Neural cell (in vitro differentiated cells): ENCODE results near the gene EN2. TPM values are rescaled to one million over a fixed set of nuclear protein-coding genes. Genes with fewer than 3 reads are reported as not detected.

Experiments
- H2AFZ ChIP-seq: fragments of 200-600, 300-800 bp; sonication (generic), shearing (Covaris generic); 2 replicates; pipeline ENCODE4 v1.6.0; 2014; ENCODE audit warnings: low read depth, mild to moderate bottlenecking, antibody characterized with exemption, low read length, moderate library complexity
- H3F3A ChIP-seq: fragments of 200-600 bp; shearing (Covaris generic); 2 replicates; pipeline ENCODE4 v1.6.1; 2016; ENCODE audit warnings: mild to moderate bottlenecking, moderate library complexity, mixed read lengths, antibody characterized with exemption, low read length; ENCODE audit not compliant: insufficient read depth, poor library complexity, severe bottlenecking
- H3K27ac ChIP-seq: fragments of 200-600, 300-800 bp; sonication (generic), shearing (Covaris generic); 2 replicates; pipeline ENCODE4 v1.5.1; 2014; ENCODE audit warnings: mild to moderate bottlenecking, low read length, moderate library complexity
- H3K27me3 ChIP-seq: fragments of 300-800, 200-600 bp; sonication (generic), shearing (Covaris generic); 2 replicates; pipeline ENCODE4 v1.6.0; 2014; ENCODE audit warnings: mild to moderate bottlenecking, low read depth, low read length, moderate library complexity; ENCODE audit not compliant: insufficient read depth
- H3K36me3 ChIP-seq: fragments of 300-800, 200-600 bp; sonication (generic), shearing (Covaris generic); 2 replicates; pipeline ENCODE4 v1.5.1; 2014; ENCODE audit warnings: mild to moderate bottlenecking, antibody characterized with exemption, low read length, moderate library complexity; ENCODE audit not compliant: insufficient read depth
- H3K4me2 ChIP-seq: fragments of 300-800, 200-600 bp; sonication (generic), shearing (Covaris generic); 2 replicates; pipeline ENCODE4 v1.6.0; 2014; ENCODE audit warnings: mild to moderate bottlenecking, low read length
- H3K4me3 ChIP-seq: fragments of 300-800, 200-600 bp; sonication (generic), shearing (Covaris generic); 2 replicates; pipeline ENCODE4 v1.5.1; 2014; ENCODE audit warnings: mild to moderate bottlenecking, low read length, moderate library complexity
- H3K79me2 ChIP-seq: fragments of 200-600 bp; shearing (Covaris generic); replicated peaks from 2 replicates; pipeline ENCODE4 v1.6.0; 2014; ENCODE audit warnings: mild to moderate bottlenecking, low read length, moderate library complexity; ENCODE audit not compliant: insufficient read depth
- H3K9ac ChIP-seq: fragments of 300-800, 200-600 bp; sonication (generic), shearing (Covaris generic); 2 replicates; pipeline ENCODE4 v1.6.1; 2016; ENCODE audit warnings: mild to moderate bottlenecking, low read length, mixed read lengths
- H3K9me2 ChIP-seq: fragments of 200-600 bp; shearing (Covaris generic); 2 replicates; pipeline ENCODE4 v1.6.1; 2016; ENCODE audit warnings: mild to moderate bottlenecking, low read length, mixed read lengths; ENCODE audit not compliant: insufficient read depth
- H3K9me3 ChIP-seq: fragments of 200-600, 300-800 bp; sonication (generic), shearing (Covaris generic); 2 replicates; pipeline ENCODE4 v1.6.1; 2016; ENCODE audit warnings: mild to moderate bottlenecking, mixed run types, low read length, moderate library complexity, mixed read lengths
- H4K20me1 ChIP-seq: fragments of 200-600 bp; shearing (Covaris generic); 2 replicates; pipeline ENCODE4 v1.6.1; 2016; ENCODE audit warnings: mild to moderate bottlenecking, mixed run types; ENCODE audit not compliant: insufficient read depth
- EP300 ChIP-seq: fragments of 450-650 bp; conservative IDR thresholded peaks from 2 replicates; pipeline ENCODE4 v1.6.1; 2014; ENCODE audit warnings: antibody characterized with exemption, mild to moderate bottlenecking, moderate library complexity; ENCODE audit not compliant: poor library complexity, severe bottlenecking
- EZH2 ChIP-seq: fragments of 200-600, 300-800 bp; shearing (Covaris generic), sonication (generic); IDR thresholded peaks from 2 replicates; pipeline ENCODE4 v1.6.1; 2014; ENCODE audit warnings: antibody characterized with exemption, low read length, borderline replicate concordance, mild to moderate bottlenecking; ENCODE audit not compliant: insufficient read depth, poor library complexity, severe bottlenecking
- MXI1 ChIP-seq: fragments of 450-650 bp; conservative IDR thresholded peaks from 2 replicates; pipeline ENCODE4 v1.6.1; 2014; ENCODE audit warnings: antibody characterized with exemption, mild to moderate bottlenecking; ENCODE audit not compliant: poor library complexity, severe bottlenecking
- POLR2AphosphoS5 ChIP-seq: IDR thresholded peaks from 2 replicates; pipeline ENCODE4 v1.6.1; 2012
- RAD21 ChIP-seq: fragments of 450-650 bp; conservative IDR thresholded peaks from 2 replicates; pipeline ENCODE4 v1.6.1; 2014; ENCODE audit warnings: antibody characterized with exemption, mild to moderate bottlenecking, moderate library complexity
- SMC3 ChIP-seq: fragments of 450-650 bp; conservative IDR thresholded peaks from 2 replicates; pipeline ENCODE4 v1.6.1; 2014; ENCODE audit warnings: antibody characterized with exemption, mild to moderate bottlenecking, moderate library complexity; ENCODE audit not compliant: poor library complexity
- TAF1 ChIP-seq: IDR thresholded peaks from 2 replicates; pipeline ENCODE4 v1.6.1; 2012; ENCODE audit warnings: low read depth
- polyA plus RNA-seq: library from polyadenylated mRNA; depleted of rRNA; stranded (reverse); fragments of >200 nt; gene quantifications from 2 replicates; pipeline ENCODE4 v1.2.3, GENCODE V29; 2014
- TF ChIP-seq, protein P1 (sequence below): fragments of 450-650 bp; IDR thresholded peaks from 2 replicates; pipeline ENCODE4 v1.5.1; 2014; ENCODE audit warnings: antibody characterized with exemption, mild to moderate bottlenecking, moderate library complexity; ENCODE audit not compliant: poor library complexity, severe bottlenecking
- TF ChIP-seq, protein P2 (sequence below): IDR thresholded peaks from 2 replicates; pipeline ENCODE4 v1.6.1; 2012; ENCODE audit warnings: borderline replicate concordance

EN2 gene
- polyA plus RNA-seq, 1 donor from 2014 or later: not detected

DNA sequence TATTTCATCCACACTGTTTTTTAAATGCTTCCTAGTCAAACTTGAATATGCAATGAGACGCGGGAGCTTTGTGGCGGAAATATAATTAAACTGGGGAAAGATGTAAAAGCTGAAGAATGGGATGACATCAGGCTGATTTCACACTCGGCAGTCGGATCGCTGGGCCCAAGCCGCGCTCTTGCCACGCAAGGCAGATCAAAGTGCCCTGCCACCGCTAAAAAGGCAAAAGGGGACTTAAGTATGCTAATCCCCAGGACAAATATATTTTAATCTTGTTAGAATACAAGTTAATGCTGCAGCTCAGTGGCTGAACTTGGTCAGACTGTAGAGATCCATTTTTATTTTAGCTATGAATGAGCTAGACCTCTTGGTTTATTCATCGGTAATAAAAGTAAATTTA lies 13.8 kb downstream of the EN2 start:
- Histone ChIP-seq H3K9ac (no peak overlapping the region), H3K4me2 (no peak overlapping the region), H3K27ac (no peak overlapping the region)

DNA sequence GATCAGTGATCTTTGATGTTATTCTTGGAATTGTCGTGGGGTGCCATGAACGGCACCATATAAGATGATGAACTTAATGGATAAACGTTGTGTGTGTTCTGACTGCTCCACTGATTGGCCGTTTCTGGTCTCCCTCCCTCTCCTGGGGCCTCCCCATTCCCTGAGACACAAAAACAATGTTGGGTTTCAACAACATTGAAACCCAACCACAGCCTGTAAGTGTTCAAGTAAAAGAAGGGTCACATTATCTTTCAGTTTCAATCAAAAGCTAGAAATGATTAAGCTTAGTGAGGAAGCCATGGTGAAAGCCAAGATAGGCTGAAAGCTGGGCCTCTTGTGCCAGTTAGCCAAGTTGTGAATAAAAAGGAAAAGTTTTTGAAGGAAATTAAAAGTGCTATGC lies 19.5 kb downstream of the EN2 start:
- Histone ChIP-seq H3K9me3 (peaks cover 8% of the 10 kb centered on the region), H3K9ac (no peak overlapping the region), H2AFZ (no peak overlapping the region), H3K4me3 (no peak overlapping the region), H3K79me2 (no peaks in the 10 kb centered on the region), H4K20me1 (no peaks in the 10 kb centered on the region), H3K4me2 (no peak overlapping the region), H3K9me2 (no peaks in the 10 kb centered on the region), H3K27me3 (peaks cover 57% of the 10 kb centered on the region), H3K27ac (no peak overlapping the region), H3K36me3 (no peaks in the 10 kb centered on the region), H3F3A (no peaks in the 10 kb centered on the region)
- TF ChIP-seq EZH2 (no peak), MXI1 (no peak)
- TF ChIP-seq, protein P1, sequence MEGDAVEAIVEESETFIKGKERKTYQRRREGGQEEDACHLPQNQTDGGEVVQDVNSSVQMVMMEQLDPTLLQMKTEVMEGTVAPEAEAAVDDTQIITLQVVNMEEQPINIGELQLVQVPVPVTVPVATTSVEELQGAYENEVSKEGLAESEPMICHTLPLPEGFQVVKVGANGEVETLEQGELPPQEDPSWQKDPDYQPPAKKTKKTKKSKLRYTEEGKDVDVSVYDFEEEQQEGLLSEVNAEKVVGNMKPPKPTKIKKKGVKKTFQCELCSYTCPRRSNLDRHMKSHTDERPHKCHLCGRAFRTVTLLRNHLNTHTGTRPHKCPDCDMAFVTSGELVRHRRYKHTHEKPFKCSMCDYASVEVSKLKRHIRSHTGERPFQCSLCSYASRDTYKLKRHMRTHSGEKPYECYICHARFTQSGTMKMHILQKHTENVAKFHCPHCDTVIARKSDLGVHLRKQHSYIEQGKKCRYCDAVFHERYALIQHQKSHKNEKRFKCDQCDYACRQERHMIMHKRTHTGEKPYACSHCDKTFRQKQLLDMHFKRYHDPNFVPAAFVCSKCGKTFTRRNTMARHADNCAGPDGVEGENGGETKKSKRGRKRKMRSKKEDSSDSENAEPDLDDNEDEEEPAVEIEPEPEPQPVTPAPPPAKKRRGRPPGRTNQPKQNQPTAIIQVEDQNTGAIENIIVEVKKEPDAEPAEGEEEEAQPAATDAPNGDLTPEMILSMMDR: no peak

More for the DNA sequence above, 13.8 kb downstream of the EN2 start:
- Histone ChIP-seq H3K27me3 (peaks cover 100% of the 10 kb centered on the region), H3K79me2 (no peaks in the 10 kb centered on the region), H3K9me3 (peaks cover 8% of the 10 kb centered on the region), H4K20me1 (no peaks in the 10 kb centered on the region), H3K4me3 (no peak overlapping the region), H3K36me3 (no peaks in the 10 kb centered on the region), H2AFZ (no peak overlapping the region), H3F3A (no peaks in the 10 kb centered on the region), H3K9me2 (no peaks in the 10 kb centered on the region)
- no peak for TF ChIP-seq TAF1
- no peak for TF ChIP-seq EZH2
- no peak for TF ChIP-seq SMC3
- no peak for TF ChIP-seq RAD21
- TF ChIP-seq MXI1: no peak
- TF ChIP-seq, protein P2, sequence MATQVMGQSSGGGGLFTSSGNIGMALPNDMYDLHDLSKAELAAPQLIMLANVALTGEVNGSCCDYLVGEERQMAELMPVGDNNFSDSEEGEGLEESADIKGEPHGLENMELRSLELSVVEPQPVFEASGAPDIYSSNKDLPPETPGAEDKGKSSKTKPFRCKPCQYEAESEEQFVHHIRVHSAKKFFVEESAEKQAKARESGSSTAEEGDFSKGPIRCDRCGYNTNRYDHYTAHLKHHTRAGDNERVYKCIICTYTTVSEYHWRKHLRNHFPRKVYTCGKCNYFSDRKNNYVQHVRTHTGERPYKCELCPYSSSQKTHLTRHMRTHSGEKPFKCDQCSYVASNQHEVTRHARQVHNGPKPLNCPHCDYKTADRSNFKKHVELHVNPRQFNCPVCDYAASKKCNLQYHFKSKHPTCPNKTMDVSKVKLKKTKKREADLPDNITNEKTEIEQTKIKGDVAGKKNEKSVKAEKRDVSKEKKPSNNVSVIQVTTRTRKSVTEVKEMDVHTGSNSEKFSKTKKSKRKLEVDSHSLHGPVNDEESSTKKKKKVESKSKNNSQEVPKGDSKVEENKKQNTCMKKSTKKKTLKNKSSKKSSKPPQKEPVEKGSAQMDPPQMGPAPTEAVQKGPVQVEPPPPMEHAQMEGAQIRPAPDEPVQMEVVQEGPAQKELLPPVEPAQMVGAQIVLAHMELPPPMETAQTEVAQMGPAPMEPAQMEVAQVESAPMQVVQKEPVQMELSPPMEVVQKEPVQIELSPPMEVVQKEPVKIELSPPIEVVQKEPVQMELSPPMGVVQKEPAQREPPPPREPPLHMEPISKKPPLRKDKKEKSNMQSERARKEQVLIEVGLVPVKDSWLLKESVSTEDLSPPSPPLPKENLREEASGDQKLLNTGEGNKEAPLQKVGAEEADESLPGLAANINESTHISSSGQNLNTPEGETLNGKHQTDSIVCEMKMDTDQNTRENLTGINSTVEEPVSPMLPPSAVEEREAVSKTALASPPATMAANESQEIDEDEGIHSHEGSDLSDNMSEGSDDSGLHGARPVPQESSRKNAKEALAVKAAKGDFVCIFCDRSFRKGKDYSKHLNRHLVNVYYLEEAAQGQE: no peak
- no peak for TF ChIP-seq POLR2AphosphoS5
- TF ChIP-seq, protein P1: no peak
- no peak for TF ChIP-seq EP300
